Activated CD4-positive, alpha-beta memory T cell treated with anti-CD3 and anti-CD28 coated beads, Interleukin-2, amount 10 ng/mL, durations not matched to agents 7 days and 5 days (primary cell): ENCODE measurements around the gene GTPBP2. TPM values are rescaled to one million over a fixed set of nuclear protein-coding genes. Genes with fewer than 3 reads are reported as not detected.

Experiments
- CTCF ChIA-PET: fragments of 350-600 bp; sonication (Branson Sonifier 250); formaldehyde crosslinking; loops from one replicate; lab custom pipeline; 2021; ENCODE audit warnings: antibody characterized with exemption, inconsistent platforms; lab: Charles Lee
- POLR2A ChIA-PET: fragments of 350-600 bp; sonication (Branson Sonifier 250); formaldehyde crosslinking; loops from one replicate; lab custom pipeline; 2021; ENCODE audit warnings: antibody characterized with exemption; lab: Charles Lee
- DNase-seq: peaks from one replicate; pipeline ENCODE4 v3.0.0-alpha.2; 2020
- H3K27ac Mint-ChIP-seq: one replicate; pipeline ENCODE4 v1.8.0; 2021; ENCODE audit warnings: mild to moderate bottlenecking, mixed read lengths
- H3K27me3 Mint-ChIP-seq: one replicate; pipeline ENCODE4 v1.8.0; 2021; ENCODE audit warnings: mixed read lengths
- H3K36me3 Mint-ChIP-seq: one replicate; pipeline ENCODE4 v1.8.0; 2021; ENCODE audit warnings: low read depth, mixed read lengths
- H3K4me1 Mint-ChIP-seq: one replicate; pipeline ENCODE4 v1.8.0; 2021; ENCODE audit warnings: mixed read lengths
- H3K4me3 Mint-ChIP-seq: one replicate; pipeline ENCODE4 v1.8.0; 2021; ENCODE audit warnings: mild to moderate bottlenecking, mixed read lengths
- H3K9me3 Mint-ChIP-seq: one replicate; pipeline ENCODE4 v1.8.0; 2021; ENCODE audit warnings: mixed read lengths
- total RNA-seq, 2 experiments: library from RNA; stranded (reverse); gene quantifications; one replicate each; pipeline ENCODE4 v1.2.3, GENCODE V29; 2021

The GTPBP2 gene
- total RNA-seq, 2 experiments from 2014 or later = 107 to 112 TPM

DNA sequence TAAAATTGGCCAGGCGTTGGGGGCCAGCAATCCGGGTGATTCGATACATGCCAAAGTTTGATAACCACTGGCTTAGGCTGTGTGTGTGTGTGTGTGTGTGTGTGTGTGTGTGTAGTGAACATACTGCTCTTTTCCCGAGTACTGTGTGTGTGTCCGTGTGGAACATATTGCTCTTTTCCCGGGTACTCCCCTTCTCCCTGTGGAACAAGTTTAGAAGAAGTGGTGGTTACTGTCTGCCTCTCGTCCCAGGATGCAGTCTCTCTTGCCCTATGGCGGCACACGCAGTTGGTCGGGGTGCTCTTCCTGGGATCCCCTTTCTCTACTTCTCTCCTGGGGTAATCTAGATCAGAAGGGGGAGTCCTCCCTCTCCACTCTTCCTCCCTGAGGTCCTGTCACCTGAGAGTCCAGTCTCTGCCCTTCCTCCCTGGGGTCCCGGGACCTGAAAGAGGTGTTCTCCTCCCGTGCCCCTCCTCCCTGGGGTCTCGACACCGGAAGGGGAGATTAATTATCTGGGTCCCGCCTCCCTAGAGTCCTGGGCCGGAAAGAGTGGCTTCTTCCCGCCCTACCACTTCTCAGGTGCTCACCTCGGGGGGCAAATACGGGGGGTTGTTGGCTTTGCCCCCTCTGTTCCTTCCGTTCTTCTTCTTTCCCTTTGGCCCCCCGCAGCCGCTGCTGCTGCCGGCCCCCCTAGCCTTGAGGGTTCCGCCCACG is 516 bp downstream of the GTPBP2 start:
- ChIA-PET POLR2A (interaction anchor here (0.8 to 3.0 kb wide), 27 partner anchors 10 to 883 kb away, joined by 3 to 30 read pairs (median 7); partner anchors contain the start of genes HSP90AB1, MRPS18A, POLH and POLR1C), CTCF (interaction anchor here (0.6 to 2.0 kb wide), 8 partner anchors 9 to 146 kb away, joined by 3 to 15 read pairs (median 4); no protein-coding TSS in a partner anchor)
- H3K4me1 Mint-ChIP-seq = peaks cover 41% of the 10 kb centered on the region
- peak; percentile 69 for DNase-seq
- peak overlapping the region; percentile 100 for H3K27ac Mint-ChIP-seq
- peak overlapping the region; percentile 99 for H3K4me3 Mint-ChIP-seq
- peaks cover 44% of the 10 kb centered on the region for H3K36me3 Mint-ChIP-seq
- H3K27me3 Mint-ChIP-seq = no peaks in the 10 kb centered on the region
- H3K9me3 Mint-ChIP-seq = no peaks in the 10 kb centered on the region

DNA sequence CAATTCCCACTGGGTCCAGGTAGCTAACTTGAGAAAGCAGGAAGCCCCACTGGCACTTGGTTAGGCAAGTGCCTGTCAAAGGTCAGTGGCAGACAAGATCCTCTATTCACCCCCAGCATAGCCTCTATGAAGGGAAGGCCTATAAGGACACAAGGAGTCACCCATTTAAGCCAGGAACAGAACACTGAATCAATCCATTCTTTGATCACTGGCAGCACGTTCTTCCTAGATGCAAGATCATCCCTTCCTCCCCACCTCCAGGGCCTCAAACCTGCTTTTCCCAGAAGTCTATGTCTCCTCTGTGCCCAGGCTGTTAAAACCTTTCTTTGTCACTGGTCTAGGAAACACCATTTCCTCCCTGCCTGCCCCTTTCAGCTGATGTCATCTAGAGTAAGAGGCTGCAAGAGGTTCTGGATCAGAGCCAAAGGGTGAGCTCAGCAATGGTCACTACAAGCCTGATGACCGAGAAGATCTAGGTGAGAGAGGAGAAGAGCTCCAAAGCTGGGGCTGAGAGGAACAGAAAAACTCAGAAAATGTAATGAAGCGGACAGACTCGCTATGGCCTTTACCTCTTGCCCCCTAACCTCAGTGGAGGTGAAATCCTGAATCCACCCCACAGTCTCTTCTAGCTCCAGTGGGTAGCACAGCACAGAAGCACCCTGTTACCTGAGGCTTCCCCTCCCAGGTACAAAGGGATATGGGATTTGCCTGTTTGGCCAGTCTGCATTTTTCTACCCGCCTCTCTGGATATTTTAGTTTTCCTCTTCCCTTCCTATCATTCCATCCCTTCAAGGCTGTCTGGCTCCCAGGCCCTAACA is 1.8 kb downstream of the GTPBP2 start:
- peak; percentile 28 for DNase-seq
- Mint-ChIP-seq H3K4me3 (peak overlapping the region; percentile 99), H3K27me3 (no peaks in the 10 kb centered on the region), H3K9me3 (no peaks in the 10 kb centered on the region), H3K4me1 (peaks cover 41% of the 10 kb centered on the region), H3K36me3 (peaks cover 58% of the 10 kb centered on the region), H3K27ac (peak overlapping the region; percentile 55)
- ChIA-PET POLR2A (interaction anchor here (1.4 to 3.0 kb wide), 3 partner anchors 9 to 18 kb away, joined by 4 to 16 read pairs (median 13); partner anchors contain the start of gene MAD2L1BP), CTCF (interaction anchor here (0.6 to 1.7 kb wide), 2 partner anchors 19 kb away, joined by 3 to 8 read pairs; no protein-coding TSS in a partner anchor)

- no peaks in the 10 kb centered on the region for H3K9me3 Mint-ChIP-seq
- H3K27me3 Mint-ChIP-seq = no peaks in the 10 kb centered on the region
- H3K27ac Mint-ChIP-seq = no peak overlapping the region
- DNase-seq = no peak
- CTCF ChIA-PET = no interaction called here
- POLR2A ChIA-PET = no interaction called here
- no peak overlapping the region for H3K4me3 Mint-ChIP-seq
- H3K36me3 Mint-ChIP-seq = peaks cover 74% of the 10 kb centered on the region
- peaks cover 38% of the 10 kb centered on the region for H3K4me1 Mint-ChIP-seq
Observed at GRCh38 chr6:43625393-43625992, 3.6 kb downstream of the GTPBP2 start.

DNA sequence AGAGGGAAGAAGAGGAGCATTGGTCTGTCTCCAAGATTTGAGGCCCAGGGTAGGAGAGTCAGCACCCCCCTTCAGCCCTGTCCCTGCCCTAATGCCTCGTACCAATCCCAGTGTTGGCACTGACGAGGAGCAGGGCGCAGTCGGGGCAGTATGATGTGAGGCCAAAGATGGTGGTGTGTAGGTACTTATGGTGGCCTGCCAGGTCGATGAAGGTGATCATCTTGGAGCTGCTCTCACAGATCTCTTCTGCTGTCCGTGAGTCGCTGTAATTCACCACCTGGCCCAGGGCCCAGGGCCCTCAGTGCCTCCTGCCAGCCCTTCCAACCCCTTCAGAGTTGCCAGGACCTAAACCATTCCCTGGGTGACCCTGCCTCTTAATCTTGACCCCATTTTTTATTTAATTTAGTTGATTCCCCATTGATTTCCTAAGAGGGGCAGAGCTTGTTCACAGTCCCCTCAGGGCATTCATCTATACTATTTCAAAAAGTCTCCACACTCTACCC is 4.2 kb downstream of the GTPBP2 start:
- DNase-seq = no peak
- Mint-ChIP-seq H3K4me1 (peaks cover 31% of the 10 kb centered on the region), H3K4me3 (no peak overlapping the region), H3K27ac (no peak overlapping the region), H3K36me3 (peaks cover 79% of the 10 kb centered on the region), H3K9me3 (no peaks in the 10 kb centered on the region), H3K27me3 (no peaks in the 10 kb centered on the region)
- ChIA-PET CTCF (no interaction called here), POLR2A (interaction anchor here (1.7 kb wide), 1 partner anchor 11 kb away, joined by 5 read pairs; the partner anchor contains the start of gene MAD2L1BP)

GRCh38 chr6:43623880-43624785 is 4.9 kb downstream of the GTPBP2 start:
- Mint-ChIP-seq H3K27me3 (no peaks in the 10 kb centered on the region), H3K27ac (no peak overlapping the region), H3K4me3 (no peak overlapping the region), H3K36me3 (peaks cover 84% of the 10 kb centered on the region), H3K9me3 (no peaks in the 10 kb centered on the region), H3K4me1 (peaks cover 30% of the 10 kb centered on the region)
- ChIA-PET POLR2A (interaction anchor here (1.3 to 1.7 kb wide), 2 partner anchors 12 to 13 kb away, joined by 4 to 5 read pairs; partner anchors contain the start of gene MAD2L1BP), CTCF (no interaction called here)
- DNase-seq = no peak

- Mint-ChIP-seq H3K4me1 (peaks cover 19% of the 10 kb centered on the region), H3K9me3 (no peaks in the 10 kb centered on the region), H3K27ac (peak overlapping the region; percentile 42), H3K4me3 (no peak overlapping the region), H3K27me3 (no peaks in the 10 kb centered on the region), H3K36me3 (peaks cover 79% of the 10 kb centered on the region)
- ChIA-PET CTCF (interaction anchor here (1.0 kb wide), 1 partner anchor 14 kb away, joined by 5 read pairs; no protein-coding TSS in a partner anchor), POLR2A (interaction anchor here (1.0 to 1.1 kb wide), 2 partner anchors 8 to 47 kb away, joined by 3 to 4 read pairs; partner anchors contain the start of gene XPO5)
- no peak for DNase-seq
Observed at GRCh38 chr6:43622541-43622940, 6.5 kb downstream of the GTPBP2 start.

- H3K27ac Mint-ChIP-seq = peak overlapping the region; percentile 8
- peaks cover 79% of the 10 kb centered on the region for H3K36me3 Mint-ChIP-seq
- no peaks in the 10 kb centered on the region for H3K27me3 Mint-ChIP-seq
- no peak overlapping the region for H3K4me3 Mint-ChIP-seq
- no peak for DNase-seq
- H3K9me3 Mint-ChIP-seq = no peaks in the 10 kb centered on the region
- CTCF ChIA-PET = interaction anchor here (0.6 to 1.0 kb wide), 2 partner anchors 13 to 45 kb away, joined by 3 to 5 read pairs; no protein-coding TSS in a partner anchor
- peaks cover 12% of the 10 kb centered on the region for H3K4me1 Mint-ChIP-seq
- POLR2A ChIA-PET = interaction anchor here (1.0 to 1.1 kb wide), 2 partner anchors 8 to 47 kb away, joined by 3 to 4 read pairs; partner anchors contain the start of gene XPO5
Observed at GRCh38 chr6:43621836-43622180, 7.3 kb downstream of the GTPBP2 start.

DNA sequence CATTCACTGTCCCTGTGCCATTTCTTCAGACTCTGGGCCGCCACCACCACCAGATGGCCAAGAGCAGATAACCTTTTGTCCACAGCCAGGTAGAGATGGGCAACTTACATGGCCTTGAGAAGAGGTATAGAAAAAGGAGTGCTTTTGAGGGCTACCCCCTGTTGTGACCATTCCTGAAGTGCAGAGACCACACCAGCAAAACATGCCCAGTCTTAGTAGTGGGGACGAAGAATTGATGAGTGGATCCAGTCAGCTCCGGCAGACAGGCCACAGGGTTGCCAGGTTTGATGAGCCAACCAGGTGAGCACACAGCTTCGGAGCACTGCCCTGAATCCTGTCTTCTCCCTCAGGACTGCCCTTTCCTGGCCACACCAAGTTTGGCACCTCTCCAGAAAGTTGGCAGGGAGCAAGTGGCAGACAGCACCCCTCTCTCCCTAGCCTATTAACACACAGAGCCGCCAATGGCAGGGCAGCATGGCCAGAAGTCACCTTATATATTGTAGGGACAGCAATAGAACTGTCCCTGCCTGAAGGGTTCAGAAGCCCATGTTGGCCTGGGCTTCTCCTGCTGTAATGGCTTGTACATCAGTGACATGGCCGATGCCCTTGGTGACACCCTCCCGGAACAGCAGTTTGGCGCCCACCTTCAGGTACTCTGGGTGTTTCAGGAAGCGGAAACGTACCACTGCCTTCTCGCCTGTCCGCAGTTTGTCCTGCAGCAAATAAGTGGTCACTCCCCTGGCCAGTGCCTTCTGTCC is 7.8 kb downstream of the GTPBP2 start:
- Mint-ChIP-seq H3K27ac (peak overlapping the region; percentile 8), H3K27me3 (no peaks in the 10 kb centered on the region), H3K9me3 (no peaks in the 10 kb centered on the region), H3K4me1 (peaks cover 6% of the 10 kb centered on the region), H3K4me3 (no peak overlapping the region), H3K36me3 (peaks cover 79% of the 10 kb centered on the region)
- ChIA-PET CTCF (interaction anchor here (0.6 to 1.0 kb wide), 2 partner anchors 12 to 45 kb away, joined by 3 to 5 read pairs; no protein-coding TSS in a partner anchor), POLR2A (interaction anchor here (1.0 to 4.5 kb wide), 3 partner anchors 7 to 46 kb away, joined by 3 to 30 read pairs (median 4); partner anchors contain the start of genes GTPBP2 and XPO5)
- DNase-seq = no peak

DNA sequence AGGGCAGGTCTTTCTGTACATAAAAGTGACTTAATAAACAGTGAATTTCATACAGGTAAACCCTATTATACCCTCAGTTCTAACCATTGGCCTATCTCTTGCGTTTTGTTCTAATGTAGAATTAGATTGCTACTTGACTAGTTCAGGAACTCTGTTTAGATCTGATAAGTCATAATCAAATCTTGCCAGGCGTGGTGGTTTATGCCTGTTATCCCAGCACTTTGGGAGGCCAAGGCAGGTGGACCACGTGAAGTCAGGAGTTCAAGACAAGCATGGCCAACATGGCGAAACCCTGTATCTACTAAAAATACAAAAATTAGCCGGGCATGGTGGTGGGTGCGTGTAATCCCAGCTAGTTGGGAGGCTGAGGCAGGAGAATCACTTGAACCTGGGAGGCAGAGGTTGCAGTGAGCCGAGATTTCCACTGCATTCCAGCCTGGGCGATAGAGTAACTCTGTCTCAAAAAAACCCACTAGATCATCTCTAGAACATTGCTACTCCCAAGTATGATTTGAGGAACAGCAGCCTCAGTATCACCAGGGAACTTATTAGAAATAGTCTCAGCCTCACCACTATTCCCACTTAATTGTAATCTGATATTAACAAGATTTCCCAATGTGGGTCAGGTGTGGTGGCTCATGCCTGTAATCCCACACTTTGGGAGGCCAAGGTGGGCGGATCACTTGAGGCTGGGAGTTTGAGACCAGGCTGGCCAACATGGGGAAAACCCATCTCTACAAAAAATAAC is 12.2 kb downstream of the GTPBP2 start:
- no peak overlapping the region for H3K4me3 Mint-ChIP-seq
- POLR2A ChIA-PET = interaction anchor here (0.7 to 4.5 kb wide), 4 partner anchors 13 to 458 kb away, joined by 3 to 30 read pairs (median 5); partner anchors contain the start of genes GTPBP2 and MAD2L1BP
- CTCF ChIA-PET = no interaction called here
- peaks cover 66% of the 10 kb centered on the region for H3K36me3 Mint-ChIP-seq
- no peaks in the 10 kb centered on the region for H3K4me1 Mint-ChIP-seq
- no peaks in the 10 kb centered on the region for H3K9me3 Mint-ChIP-seq
- no peaks in the 10 kb centered on the region for H3K27me3 Mint-ChIP-seq
- no peak overlapping the region for H3K27ac Mint-ChIP-seq
- DNase-seq = no peak

- Mint-ChIP-seq H3K36me3 (peaks cover 62% of the 10 kb centered on the region), H3K27me3 (no peaks in the 10 kb centered on the region), H3K9me3 (no peaks in the 10 kb centered on the region), H3K4me3 (no peak overlapping the region), H3K27ac (no peak overlapping the region), H3K4me1 (no peaks in the 10 kb centered on the region)
- CTCF ChIA-PET = no interaction called here
- POLR2A ChIA-PET = interaction anchor here (1.0 to 1.3 kb wide), 2 partner anchors 8 to 16 kb away, joined by 3 read pairs; no protein-coding TSS in a partner anchor
- DNase-seq = no peak
Observed at GRCh38 chr6:43614396-43614730, 14.7 kb downstream of the GTPBP2 start.
